Bronchial epithelial cell (primary cell): ENCODE results near the gene ECM1. TPM values are rescaled to one million over a fixed set of nuclear protein-coding genes. Genes with fewer than 3 reads are reported as not detected.

Experiments
- DNase-seq: peaks from one replicate; pipeline ENCODE4 v3.0.0-alpha.2; 2010; ENCODE audit warnings: low read depth
- FAIRE-seq: peaks from 2 replicates; lab custom pipeline; 2011; peaks lifted over from hg19 to GRCh38; lab: Jason Lieb, UNC
- H3K27me3 ChIP-seq: 2 replicates; pipeline ENCODE4 v1.5.1; 2011; ENCODE audit warnings: low read length; ENCODE audit not compliant: control insufficient read depth, insufficient read depth
- H3K36me3 ChIP-seq: 2 replicates; pipeline ENCODE4 v1.5.1; 2011; ENCODE audit warnings: low read length; ENCODE audit not compliant: control insufficient read depth, insufficient read depth
- H3K4me3 ChIP-seq: 2 replicates; pipeline ENCODE4 v1.5.1; 2011; ENCODE audit warnings: mild to moderate bottlenecking, low read depth, low read length, control low read depth
- CTCF ChIP-seq: IDR thresholded peaks from 2 replicates; pipeline ENCODE4 v1.5.1; 2011; ENCODE audit warnings: mild to moderate bottlenecking, moderate library complexity, low read length, control low read depth, inconsistent platforms; ENCODE audit not compliant: insufficient read depth, severe bottlenecking
- total RNA-seq: library from RNA; depleted of rRNA; stranded (reverse); fragments of >200 nt; gene quantifications from 2 replicates; pipeline ENCODE4 v1.2.1, GENCODE V29; 2014

ECM1 gene
- total RNA-seq = 5.5 and 5.8 TPM in 2 replicates

DNA sequence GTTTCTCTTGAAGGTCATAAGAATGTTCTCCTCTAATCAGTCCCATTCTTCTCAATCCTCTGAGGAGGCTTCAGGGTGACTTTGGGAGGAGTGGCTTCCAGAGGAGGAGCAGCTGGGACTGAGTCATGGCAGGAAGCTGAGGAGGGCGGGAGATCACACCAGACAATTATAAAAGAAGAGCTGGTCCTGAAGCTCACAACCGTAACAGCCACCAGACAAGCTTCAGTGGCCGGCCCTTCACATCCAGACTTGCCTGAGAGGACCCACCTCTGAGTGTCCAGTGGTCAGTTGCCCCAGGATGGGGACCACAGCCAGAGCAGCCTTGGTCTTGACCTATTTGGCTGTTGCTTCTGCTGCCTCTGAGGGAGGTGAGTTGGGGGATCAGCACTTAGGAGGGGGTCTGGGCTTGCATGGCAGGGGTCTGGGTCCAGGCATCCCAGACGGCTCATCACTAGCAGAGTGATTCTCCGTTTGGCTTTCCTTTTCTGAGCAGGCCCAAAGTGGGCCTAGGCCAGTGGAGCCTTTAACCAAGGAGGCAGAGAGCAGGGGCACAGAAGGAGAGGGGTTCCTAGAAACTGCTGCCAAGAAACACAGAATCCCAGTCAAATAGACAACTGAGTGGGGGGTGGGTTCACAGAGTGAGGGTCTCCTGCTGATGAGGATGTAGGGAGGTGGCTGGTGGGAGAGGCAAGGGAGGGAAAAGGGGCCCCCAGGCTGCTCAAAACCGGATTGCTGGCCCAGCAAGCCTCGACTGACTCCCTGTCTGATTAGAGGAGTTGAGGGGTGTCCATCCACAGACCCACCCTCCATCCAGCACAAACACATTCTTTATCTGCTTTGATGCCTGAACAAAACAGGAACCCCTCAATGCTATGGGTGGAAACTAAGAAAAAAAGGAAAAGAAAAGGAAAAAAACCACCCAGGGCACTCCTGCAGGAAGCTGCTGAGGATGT is at the start of gene ECM1:
ECM1 (plus strand) TSS at position 198 of the 953 bp plus-strand sequence; CDS start at position 299, 101 bp downstream.
- H3K36me3 ChIP-seq = peaks cover 12% of the 10 kb centered on the region
- H3K4me3 ChIP-seq = no peak within 1 kb of the TSS
- DNase-seq (peak; percentile 72), FAIRE-seq (no peak)
- no peak for TF ChIP-seq CTCF
- no peaks in the 10 kb centered on the region for H3K27me3 ChIP-seq

GRCh38 chr1:150464422-150464826 is 43.5 kb upstream of the ECM1 start:
- DNase-seq = peak; percentile 58
- no peak for FAIRE-seq
- peak; percentile 78 for TF ChIP-seq CTCF
- Histone ChIP-seq H3K27me3 (no peaks in the 10 kb centered on the region), H3K4me3 (no peak overlapping the region), H3K36me3 (peaks cover 5% of the 10 kb centered on the region)

- FAIRE-seq = no peak
These were observed 40.9 kb upstream of the ECM1 start for GRCh38 chr1:150466964-150467363.

GRCh38 chr1:150469291-150469690 is 38.6 kb upstream of the ECM1 start:
- FAIRE-seq (no peak), DNase-seq (peak; percentile 35)
- no peak for TF ChIP-seq CTCF
- Histone ChIP-seq H3K4me3 (no peak overlapping the region), H3K27me3 (no peaks in the 10 kb centered on the region), H3K36me3 (peaks cover 17% of the 10 kb centered on the region)

More at GRCh38 chr1:150466964-150467363, 40.9 kb upstream of the ECM1 start:
- Histone ChIP-seq H3K36me3 (peaks cover 11% of the 10 kb centered on the region), H3K27me3 (no peaks in the 10 kb centered on the region), H3K4me3 (no peak overlapping the region)
- no peak for TF ChIP-seq CTCF
- no peak for DNase-seq

GRCh38 chr1:150472601-150473200 is 35.2 kb upstream of the ECM1 start:
- Histone ChIP-seq H3K27me3 (no peaks in the 10 kb centered on the region), H3K4me3 (no peak overlapping the region), H3K36me3 (peaks cover 16% of the 10 kb centered on the region)
- DNase-seq (no peak), FAIRE-seq (no peak)
- TF ChIP-seq CTCF = no peak
